HG03571 (cell line): ENCODE results near the gene NSF.
"Not testable (repeated sequence)": the region's sequence is repeated elsewhere in the genome, so short reads cannot be mapped to it uniquely, and the experiment has no call there.

Source experiments
- ATAC-seq: cut with Tn5 transposase; IDR thresholded peaks from one replicate; pipeline ENCODE4 v1.9.1; 2021; ENCODE audit not compliant: unreplicated experiment

Gene NSF

DNA sequence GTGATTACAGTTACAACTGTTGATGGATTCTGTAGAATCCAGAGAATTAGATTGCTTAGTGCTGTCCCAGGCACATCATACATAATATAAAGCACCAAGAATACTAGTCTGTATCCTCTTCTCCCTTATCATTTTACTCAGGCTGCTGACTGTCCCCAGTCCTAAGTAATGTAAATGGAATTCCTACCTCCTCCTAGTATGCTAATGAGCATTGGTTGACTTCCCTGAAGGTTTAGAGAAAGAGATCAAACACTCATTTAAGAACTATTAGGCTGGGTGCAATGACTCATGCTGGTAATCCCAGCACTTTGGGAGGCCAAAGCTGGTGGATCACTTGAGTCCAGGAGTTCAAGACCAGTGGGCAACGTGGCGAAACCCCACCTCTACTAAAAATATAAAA lies 37.0 kb downstream of the NSF start:
- ATAC-seq: not testable (repeated sequence)

DNA sequence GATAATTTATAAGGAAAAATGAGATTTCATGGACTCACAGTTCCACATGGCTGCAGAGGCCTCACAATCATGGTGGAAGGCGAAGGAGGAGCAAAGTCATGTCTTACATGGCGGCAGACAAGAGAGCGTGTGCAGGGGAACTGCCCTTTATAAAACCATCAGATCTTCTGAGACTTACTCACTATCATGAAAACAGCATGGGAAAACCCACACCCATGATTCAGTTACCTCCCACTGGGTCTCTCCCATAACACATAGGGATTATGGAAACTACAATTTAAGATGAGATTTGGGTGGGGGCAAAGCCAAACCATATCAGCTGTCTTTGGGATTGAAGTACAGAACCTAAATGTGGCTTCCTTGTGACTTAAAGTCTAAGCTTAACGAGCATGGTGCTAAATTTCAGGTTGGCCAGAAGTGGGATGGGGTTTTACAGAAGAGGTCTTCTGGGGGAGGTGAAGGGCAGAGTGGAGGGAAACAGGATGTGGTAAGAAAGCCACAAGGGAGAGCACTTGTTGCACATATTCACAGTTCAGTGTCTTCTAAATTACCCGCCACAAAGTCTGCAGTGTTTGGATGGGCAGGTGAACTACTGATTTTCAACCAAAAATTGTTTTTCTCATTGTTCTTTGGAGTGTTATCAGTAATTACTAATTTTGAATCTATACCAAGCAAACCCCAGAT lies 38.4 kb downstream of the NSF start:
- ATAC-seq: not testable (repeated sequence)

DNA sequence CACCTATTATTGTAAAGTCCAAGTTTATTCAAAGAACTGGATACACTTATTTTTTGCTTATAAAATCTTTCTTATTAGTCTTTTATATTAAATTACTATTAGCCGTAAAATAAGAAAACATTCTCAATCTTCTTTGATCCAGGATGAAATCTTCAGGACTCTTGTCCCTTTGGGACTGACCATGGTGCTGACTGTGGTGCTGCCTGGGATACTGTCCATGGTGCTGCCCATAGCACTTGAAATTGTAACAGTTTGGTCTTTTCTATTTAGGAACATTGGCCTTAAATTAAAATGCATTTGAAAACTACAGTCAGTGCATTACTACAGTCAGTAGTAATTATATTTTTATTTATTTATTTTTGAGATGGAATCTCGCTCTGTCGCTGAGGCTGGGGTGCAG lies 41.7 kb downstream of the NSF start:
- not testable (repeated sequence) for ATAC-seq

DNA sequence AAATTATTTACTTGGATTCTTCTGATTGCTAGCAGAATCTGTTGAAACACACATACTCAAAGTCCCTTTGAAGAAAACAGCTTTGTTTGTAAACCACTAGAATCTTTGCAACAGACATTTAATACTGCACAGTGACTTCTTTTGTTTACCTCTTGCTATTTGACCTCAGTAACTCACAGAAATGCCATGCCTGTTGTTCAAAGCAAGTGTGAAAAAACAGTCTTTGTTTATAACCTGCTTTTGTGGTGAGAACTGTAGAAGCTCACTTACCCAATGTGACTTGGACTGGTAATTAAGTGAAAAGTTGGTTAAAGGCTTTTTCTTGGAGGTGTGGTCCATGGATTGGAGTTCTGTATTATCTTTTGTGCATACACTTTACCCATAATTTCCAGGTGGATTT lies 44.4 kb downstream of the NSF start:
- not testable (repeated sequence) for ATAC-seq

DNA sequence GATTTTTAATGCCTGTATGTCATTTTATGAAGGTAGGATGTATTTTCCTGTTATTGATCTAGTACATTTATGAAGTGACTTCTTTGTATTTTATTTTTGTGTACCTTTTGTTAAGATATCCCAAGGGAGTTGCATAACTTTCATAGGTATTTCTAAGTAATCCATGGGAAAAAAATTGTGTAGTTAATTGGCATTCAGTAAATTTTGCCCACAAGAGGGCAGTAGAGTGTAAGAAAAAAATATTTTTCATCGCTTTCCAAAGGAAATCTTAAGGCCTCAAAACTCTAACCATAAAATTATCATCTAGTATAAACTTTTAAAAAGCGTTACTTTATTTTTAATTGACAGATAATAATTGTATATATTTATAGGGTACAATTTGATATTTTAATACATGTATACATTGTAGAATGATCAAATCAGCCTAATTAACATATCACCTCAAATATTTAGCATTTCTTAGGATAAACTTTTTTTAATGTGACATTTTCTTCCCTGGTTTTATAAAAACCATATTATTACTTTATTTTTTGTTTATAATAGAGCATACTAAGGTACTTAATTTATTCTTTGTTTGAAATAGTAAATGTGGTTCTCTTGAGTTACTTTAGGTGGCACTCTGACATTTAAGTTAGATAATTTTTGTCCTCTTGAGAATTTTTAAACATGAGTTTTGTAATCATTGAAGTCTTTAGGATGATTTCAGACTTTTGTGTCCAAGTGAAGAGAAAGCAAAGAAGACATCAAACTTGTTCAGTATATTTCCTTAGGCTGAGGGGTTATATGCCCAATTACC lies 51.6 kb downstream of the NSF start:
- not testable (repeated sequence) for ATAC-seq

DNA sequence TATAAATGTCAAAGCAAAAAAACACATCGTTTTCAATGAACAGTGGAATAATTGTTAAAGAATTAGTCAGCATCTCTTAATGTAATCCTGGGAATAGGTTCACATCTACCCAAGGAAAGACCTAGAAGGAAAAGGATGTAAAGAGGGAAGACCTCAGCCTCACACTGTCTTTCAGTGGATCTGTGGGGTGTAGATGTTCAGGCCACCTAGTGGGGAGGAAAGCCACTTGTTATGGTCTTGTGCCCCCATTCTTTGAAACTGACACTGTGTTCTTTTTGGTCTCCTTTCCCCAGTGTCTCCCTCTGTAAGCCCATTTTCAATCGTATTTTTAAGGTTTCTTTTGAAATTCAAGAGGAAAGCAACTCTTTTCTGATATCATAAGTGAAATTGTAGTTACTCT lies 56.8 kb downstream of the NSF start:
- ATAC-seq: not testable (repeated sequence)

DNA sequence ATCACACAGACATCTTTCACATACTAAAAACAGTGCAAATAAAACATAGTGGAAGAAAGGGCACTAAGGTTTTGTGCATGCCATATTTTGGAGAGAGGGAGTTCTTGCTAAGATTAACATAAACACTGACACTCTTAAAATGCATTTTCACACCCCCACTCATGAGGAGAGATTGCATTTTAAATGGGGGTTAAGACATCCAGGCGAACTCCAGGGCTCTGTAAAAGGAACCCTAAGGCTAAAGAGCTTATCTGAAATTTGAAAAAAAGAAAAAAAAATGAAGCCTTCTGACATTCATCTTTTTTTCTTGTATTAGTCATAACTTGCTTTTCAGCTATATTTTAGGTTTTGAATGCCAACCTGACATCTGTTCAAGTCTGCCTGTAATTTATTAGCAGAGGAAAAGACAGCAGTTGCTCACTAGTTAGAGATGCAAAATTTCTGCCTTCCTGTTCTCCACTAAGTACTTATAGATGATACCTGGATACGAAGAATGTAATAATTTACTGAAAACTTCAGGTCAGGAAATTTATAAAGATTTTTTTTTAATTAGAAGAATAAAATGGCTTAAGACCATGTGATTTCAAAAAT lies 57.3 kb downstream of the NSF start:
- ATAC-seq: not testable (repeated sequence)

DNA sequence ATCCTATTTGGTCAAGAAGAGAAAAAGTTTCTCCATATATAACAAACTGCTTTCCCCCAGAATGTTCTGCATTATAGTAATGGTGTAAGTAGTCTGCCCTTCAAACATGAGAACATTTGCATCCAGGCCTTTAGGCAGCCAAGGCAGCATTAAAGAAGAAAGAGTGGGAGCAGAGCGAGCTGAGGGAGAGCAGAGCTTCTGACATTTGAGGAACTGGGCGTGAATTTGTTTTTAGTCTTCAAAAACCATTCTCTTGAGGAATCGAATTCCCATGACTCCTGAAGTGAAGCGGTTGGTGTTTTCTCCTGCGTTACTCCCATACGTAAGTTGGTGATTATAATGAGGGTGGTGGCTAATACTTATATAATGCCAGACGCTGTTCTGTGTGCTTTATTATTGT lies 58.8 kb downstream of the NSF start:
- not testable (repeated sequence) for ATAC-seq

DNA sequence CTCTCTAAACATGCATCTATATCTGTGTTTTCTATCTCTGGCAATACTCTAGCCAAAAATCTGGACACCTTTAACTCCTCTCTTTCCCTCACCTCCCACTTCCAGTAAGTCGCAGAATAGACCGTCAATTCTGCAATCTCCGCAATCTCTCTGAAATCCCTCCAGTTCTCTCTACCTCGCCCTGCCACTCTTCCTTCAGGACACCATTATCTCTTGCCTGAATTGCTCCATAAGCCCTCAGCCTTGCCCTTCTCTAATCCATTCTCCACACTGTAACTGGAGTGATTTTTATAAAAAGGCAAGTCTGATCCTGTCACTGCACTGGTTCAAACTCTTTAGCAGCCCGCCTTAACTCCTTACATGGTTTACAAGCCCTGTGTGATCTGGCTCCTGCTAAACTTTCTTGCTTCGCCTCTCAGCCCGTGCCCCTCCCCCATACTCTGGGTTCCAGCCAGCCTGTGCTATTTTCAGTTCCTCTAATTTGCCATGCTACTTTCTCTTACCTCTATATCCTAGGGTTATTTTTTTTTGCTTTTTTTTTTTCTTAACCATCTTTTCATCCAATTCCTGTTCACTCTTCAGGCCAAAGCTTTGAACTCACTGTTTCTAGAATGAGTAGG lies 61.7 kb downstream of the NSF start:
- peak; percentile 68 for ATAC-seq

DNA sequence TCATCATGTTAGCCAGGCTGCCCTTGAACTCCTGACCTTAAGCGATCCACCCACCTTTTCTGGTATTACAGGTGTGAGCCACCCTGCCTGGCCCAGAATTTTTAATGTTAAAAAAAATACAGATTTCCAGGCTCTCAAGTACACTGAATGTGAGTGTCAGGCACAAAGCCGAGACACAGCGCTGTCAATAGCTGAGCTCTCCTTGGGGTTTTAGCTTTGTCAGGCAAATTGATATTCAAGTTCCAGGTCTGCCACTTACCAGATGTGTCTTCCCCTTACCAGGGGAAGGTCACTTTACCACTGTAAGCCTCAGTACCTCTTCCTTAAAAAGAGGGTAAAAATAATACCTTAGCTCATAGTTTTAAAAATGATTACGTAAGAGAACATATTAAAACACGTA lies 67.8 kb downstream of the NSF start:
- not testable (repeated sequence) for ATAC-seq

DNA sequence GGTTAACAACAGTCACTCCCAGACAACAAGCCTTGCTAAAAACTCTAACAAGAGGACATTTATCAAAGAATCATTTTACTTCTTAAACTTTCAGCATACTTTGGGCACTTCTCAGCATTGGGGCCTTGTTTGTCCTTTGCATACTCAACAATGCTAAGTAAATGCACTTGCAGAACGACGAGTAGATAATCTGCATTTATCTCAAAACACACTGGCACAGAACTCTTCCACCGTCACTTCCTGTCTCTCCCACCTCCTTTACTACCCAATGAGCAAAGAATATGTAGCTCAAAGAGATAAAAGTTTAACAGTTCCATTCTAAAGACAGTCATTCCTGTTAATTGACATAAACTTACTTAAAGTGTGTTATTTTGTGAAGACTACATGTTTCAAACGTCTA lies 69.2 kb downstream of the NSF start:
- ATAC-seq: not testable (repeated sequence)

DNA sequence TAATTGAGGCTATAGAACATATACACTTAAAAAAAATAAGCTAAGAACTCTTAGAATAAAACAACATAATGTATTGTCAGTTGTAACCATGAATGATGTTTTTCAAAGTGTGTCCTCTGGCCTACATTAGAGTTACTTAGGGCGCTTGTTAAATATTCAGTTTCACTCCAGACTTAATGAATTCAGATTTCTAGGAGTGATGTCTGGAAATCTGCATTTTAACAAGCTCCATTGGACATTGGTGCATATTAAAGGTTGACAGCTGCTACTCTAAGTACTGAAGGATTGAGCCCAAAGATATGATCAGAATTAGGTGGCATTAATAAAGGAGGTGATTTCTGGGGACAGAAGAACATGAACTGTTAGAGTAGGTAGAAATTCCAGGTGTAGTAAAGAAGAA lies 72.7 kb downstream of the NSF start:
- ATAC-seq: not testable (repeated sequence)

DNA sequence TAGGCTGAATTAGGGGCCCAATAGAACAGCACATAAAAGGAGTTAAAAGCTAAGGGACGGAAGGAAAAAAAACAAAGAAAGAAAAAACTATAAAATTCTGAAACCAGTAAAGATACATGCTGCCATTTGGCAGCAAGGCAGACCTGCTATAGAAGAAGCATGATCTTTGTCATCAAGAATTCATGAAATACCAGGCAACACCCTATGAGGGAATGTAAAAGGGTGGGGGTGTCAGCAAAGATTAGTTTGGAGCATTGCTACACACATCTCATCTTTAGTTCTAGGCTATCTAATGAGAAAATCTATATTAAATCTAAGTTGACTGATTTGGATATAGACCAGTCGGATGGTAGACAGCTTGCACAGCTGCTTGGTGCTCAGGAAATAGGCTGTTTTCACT lies 73.1 kb downstream of the NSF start:
- not testable (repeated sequence) for ATAC-seq

DNA sequence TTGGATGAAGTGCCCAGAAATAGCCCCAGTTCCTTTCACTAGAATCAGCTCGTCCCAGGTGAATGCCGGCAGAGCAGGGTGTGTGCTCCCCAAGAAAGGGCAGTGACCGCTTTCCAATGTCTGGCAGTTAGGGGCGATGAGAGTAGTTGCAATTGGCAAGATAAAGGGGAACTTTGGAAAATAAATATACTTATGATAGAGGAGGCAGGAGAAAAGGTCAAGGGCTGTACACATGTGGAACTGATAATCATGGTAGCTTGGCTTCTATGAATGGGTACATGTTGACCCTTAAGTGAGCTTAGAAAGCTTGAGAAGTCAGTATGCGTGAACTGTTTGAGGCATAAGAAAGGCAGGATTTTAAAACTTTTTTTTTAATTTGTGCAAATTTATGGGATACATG lies 75.5 kb downstream of the NSF start:
- not testable (repeated sequence) for ATAC-seq

DNA sequence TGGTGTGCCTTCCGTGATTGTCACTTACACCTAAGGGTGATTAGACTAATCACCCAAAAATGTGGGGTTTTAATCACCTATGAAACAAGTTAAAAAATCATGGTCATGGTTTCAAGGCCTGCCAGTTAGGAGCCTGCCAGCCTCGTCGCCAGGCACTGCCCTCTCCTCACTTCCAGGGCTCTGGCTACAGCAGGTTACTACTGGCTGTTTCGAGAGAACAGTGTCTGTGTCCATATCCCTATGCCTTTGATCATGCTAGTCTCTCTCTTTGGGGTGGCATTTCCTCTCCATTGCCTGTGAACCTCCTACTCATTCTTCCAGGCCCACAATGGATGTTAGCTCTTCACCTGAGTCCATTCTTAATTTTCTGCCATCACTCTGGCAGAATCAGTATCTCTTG lies 80.3 kb downstream of the NSF start:
- not testable (repeated sequence) for ATAC-seq

DNA sequence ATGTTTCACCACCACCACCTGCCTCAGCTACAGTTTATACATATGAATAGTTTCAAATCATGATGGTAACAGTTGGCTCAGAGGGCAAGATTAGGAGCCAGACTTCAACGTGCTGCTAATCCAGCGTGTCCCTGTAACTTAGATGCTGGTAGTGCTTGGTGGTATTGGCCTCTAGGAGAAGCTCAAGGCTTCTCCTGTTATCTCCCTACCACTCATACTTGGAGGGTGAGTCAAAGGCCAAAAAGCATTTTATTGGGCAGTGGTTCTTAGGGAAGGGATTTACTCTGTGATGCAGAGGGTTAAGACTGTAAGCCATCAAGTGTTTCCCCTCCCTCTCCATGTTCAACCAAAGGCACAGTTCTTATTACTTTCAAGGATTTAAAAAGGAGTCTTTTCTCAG lies 82.3 kb downstream of the NSF start:
- ATAC-seq: not testable (repeated sequence)

DNA sequence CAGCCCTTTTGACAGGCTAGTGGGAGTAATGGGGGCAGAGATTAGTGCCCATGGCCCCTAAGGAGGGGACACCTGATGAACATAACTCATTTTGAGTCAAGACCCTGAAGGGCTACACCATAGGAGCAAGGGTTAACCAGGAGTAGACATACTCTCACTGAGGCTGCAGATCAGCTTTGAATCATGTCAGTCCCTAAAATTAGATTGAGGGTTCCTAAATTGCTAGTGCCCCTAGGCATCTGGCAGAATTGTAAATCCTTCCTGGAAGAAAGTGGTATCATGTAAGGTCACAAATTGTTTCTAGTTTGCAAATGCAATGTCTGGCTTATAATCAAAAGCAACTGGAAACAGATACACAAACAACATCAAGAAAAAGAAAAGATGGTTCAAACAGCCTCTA lies 87.3 kb downstream of the NSF start:
- not testable (repeated sequence) for ATAC-seq

DNA sequence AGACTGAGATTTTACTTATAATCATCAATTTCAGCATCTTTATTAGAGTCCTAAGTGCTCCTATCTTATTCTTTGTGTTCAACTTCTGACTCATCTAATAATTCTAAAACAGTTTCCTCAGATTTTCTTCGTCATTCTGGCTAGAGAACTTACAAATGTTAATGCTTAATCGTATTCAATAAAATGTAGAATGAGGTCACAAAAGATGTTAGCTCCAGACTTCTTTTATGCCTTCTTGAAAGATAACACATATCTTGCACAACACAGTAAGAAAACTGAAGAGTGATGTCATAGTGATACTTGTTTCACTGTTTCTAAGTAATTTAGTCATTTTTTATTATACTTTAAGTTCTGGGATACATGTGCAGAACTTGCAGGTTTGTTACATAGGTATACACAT lies 93.2 kb downstream of the NSF start:
- not testable (repeated sequence) for ATAC-seq

DNA sequence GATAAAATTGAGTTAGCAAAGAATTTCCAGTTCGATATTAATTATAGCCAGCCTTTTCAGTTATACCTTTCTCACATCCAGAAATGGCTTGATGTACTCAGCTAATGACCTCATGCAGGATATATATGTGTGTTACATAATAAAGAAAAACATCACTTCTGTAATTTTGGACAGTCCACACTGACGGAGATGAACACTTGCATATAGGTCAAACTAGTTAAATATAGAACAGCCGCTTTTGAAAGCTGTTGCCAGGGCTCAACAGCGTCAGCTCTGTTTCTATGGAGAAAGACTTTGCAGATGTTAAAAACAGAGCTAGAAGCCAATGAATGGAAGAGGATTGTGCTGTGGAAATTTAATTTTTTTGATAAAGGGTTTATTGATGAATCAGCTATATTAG lies 94.8 kb downstream of the NSF start:
- not testable (repeated sequence) for ATAC-seq

DNA sequence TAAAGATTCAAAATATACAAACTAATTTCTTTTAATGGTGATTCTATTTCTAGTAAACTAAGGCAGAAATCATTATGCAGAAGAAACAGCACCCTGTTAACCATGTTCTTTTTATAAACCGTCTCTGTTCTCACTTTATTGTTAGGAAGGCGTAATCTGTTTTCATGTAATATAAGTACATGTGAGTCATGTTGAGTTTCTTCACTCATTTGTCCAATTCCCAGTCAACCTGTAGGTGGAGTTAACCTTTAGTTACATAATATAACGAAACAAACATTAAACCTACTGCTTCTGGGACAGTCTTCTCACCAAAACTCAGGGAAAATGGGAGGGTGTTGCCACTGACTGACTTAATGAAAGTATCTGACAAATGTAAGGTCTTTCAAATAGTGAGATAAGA lies 101.7 kb downstream of the NSF start:
- ATAC-seq: not testable (repeated sequence)

DNA sequence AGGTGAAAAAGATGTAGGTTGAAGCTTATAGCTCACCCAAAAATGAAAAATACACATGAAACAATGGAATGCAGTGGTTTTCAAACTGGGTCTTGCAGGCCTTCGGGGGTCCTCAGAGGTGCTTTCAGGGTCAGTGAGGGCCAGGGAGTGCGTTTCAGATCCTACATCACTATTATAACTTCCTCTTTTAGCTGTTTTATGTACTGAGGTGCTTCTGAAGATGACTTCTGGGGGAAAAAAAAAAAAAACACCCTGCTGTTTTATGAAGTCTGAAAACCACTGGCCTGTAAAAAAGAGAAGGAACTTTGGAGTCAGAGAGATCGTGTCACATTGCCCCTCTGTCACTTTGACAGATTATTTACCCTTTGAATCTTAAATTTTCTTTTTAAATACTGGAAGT lies 102.8 kb downstream of the NSF start:
- ATAC-seq: not testable (repeated sequence)

DNA sequence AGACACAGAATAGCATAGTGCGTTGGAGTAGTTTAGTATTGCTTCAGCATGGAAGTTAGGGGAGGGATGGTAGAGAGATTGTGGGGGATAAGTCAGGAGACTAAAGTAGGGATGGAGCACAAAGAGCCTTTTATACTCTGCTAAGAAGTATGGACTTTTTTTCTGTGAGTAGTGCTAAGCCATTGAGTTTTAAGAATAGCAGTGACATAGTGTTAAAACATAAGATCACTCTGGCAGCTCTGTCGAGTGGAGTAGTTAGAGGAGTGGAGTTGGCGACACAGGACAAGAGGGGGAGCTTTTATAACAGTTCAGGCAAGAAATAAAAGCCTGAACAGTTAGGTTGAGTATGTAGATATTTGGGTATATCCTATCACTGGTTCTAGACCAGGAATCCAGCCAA lies 106.1 kb downstream of the NSF start:
- ATAC-seq: not testable (repeated sequence)
